MV-4-11 (cell line): ENCODE results near the gene ANG.
A peak's percentile ranks its signal among the peaks of the same experiment; 100 is the strongest.
"Not testable (repeated sequence)": the region's sequence is repeated elsewhere in the genome, so short reads cannot be mapped to it uniquely, and the experiment has no call there.

Experiments
- DNase-seq: peaks from one replicate; lab custom pipeline; 2025; lab: John Stamatoyannopoulos, UW

Gene ANG

GRCh38 chr14:20699931-20700330, 11.4 kb downstream of the ANG start:
- DNase-seq: no peak

GRCh38 chr14:20700965-20701364, 12.4 kb downstream of the ANG start:
- DNase-seq: not testable (repeated sequence)

- no peak for DNase-seq
Observed at GRCh38 chr14:20706657-20707355, 18.2 kb downstream of the ANG start.

GRCh38 chr14:20707622-20708021, 19.1 kb downstream of the ANG start:
- DNase-seq: no peak

GRCh38 chr14:20711261-20711660, 22.7 kb downstream of the ANG start:
- no peak for DNase-seq

- no peak for DNase-seq
Observed at GRCh38 chr14:20711685-20712084, 23.1 kb downstream of the ANG start.

- DNase-seq: no peak
Observed at GRCh38 chr14:20712904-20713303, 24.3 kb downstream of the ANG start.

- DNase-seq: peak; percentile 97
Observed at GRCh38 chr14:20714593-20715250, 26.2 kb downstream of the ANG start.

- no peak for DNase-seq
Observed at GRCh38 chr14:20719777-20720176, 31.2 kb downstream of the ANG start.

GRCh38 chr14:20720741-20721140, 32.2 kb downstream of the ANG start:
- DNase-seq: no peak

GRCh38 chr14:20722016-20722415, 33.5 kb downstream of the ANG start:
- no peak for DNase-seq

- no peak for DNase-seq
Observed at GRCh38 chr14:20723488-20723887, 34.9 kb downstream of the ANG start.

- DNase-seq: peak; percentile 11
Observed at GRCh38 chr14:20726121-20726520, 37.6 kb downstream of the ANG start.

GRCh38 chr14:20726531-20726930, 38.0 kb downstream of the ANG start:
- DNase-seq: no peak

GRCh38 chr14:20730891-20731290, 42.3 kb downstream of the ANG start:
- DNase-seq: no peak

- no peak for DNase-seq
Observed at GRCh38 chr14:20732477-20732876, 43.9 kb downstream of the ANG start.

GRCh38 chr14:20732979-20733635, 44.5 kb downstream of the ANG start:
- DNase-seq: no peak

- no peak for DNase-seq
Observed at GRCh38 chr14:20733684-20734429, 45.3 kb downstream of the ANG start.

- DNase-seq: no peak
Observed at GRCh38 chr14:20734430-20734806, 45.9 kb downstream of the ANG start.

- not testable (repeated sequence) for DNase-seq
Observed at GRCh38 chr14:20738292-20738691, 49.7 kb downstream of the ANG start.

- DNase-seq: no peak
Observed at GRCh38 chr14:20742132-20742531, 53.6 kb downstream of the ANG start.

GRCh38 chr14:20743556-20743955, 55.0 kb downstream of the ANG start:
- no peak for DNase-seq
